HL-60 (cell line): ENCODE data around the gene AFF3.

Experiments used
- DNase-seq, 2 experiments: peaks; one replicate each; pipeline ENCODE4 v3.0.0-alpha.2; 2010 to 2020; ENCODE audit warnings: low read depth in 1 of 2, low spot score in 1 of 2
- H3K27ac ChIP-seq: fragments of 250-450 bp; sonication (Bioruptor Pico); replicated peaks from 2 replicates; pipeline ENCODE4 v1.5.1; 2020; ENCODE audit warnings: mild to moderate bottlenecking, moderate library complexity
- H3K27me3 ChIP-seq: fragments of 250-450 bp; sonication (Bioruptor Pico); 2 replicates; pipeline ENCODE4 v1.5.1; 2021; ENCODE audit warnings: mild to moderate bottlenecking, moderate library complexity; ENCODE audit not compliant: insufficient read depth, poor library complexity, severe bottlenecking
- H3K4me3 ChIP-seq: replicated peaks from 2 replicates; pipeline ENCODE4 v1.5.1; 2011; ENCODE audit warnings: mild to moderate bottlenecking, control low read depth, low read length; ENCODE audit not compliant: insufficient read depth
- GABPA ChIP-seq: IDR thresholded peaks from 2 replicates; pipeline ENCODE4 v1.6.1; 2012; ENCODE audit warnings: low read depth
- POLR2AphosphoS5 ChIP-seq: IDR thresholded peaks from 2 replicates; pipeline ENCODE4 v1.6.1; 2012; ENCODE audit warnings: low read depth
- SPI1 ChIP-seq: IDR thresholded peaks from 2 replicates; pipeline ENCODE4 v1.6.1; 2012; ENCODE audit warnings: low read depth, mild to moderate bottlenecking, borderline replicate concordance
- TF ChIP-seq, protein P1 (sequence below): IDR thresholded peaks from 2 replicates; pipeline ENCODE4 v1.6.1; 2012; ENCODE audit warnings: low read depth; ENCODE audit not compliant: insufficient replicate concordance
- TF ChIP-seq, protein P2 (sequence below): IDR thresholded peaks from one replicate; pipeline ENCODE4 v1.5.1; 2011; ENCODE audit warnings: low read length, control low read depth, inconsistent platforms; ENCODE audit not compliant: insufficient read depth

AFF3 gene

GRCh38 chr2:100062336-100062735 lies 80.1 kb downstream of the AFF3 start:
- H3K4me3 ChIP-seq, result no peak overlapping the region
- peaks cover 2% of the 10 kb centered on the region for H3K27me3 ChIP-seq
- DNase-seq, result peak in 1 of 2 experiments; percentile 32
- peak; percentile 40; the same call in 1 of the 2 replicates for TF ChIP-seq SPI1
- TF ChIP-seq, protein P1, sequence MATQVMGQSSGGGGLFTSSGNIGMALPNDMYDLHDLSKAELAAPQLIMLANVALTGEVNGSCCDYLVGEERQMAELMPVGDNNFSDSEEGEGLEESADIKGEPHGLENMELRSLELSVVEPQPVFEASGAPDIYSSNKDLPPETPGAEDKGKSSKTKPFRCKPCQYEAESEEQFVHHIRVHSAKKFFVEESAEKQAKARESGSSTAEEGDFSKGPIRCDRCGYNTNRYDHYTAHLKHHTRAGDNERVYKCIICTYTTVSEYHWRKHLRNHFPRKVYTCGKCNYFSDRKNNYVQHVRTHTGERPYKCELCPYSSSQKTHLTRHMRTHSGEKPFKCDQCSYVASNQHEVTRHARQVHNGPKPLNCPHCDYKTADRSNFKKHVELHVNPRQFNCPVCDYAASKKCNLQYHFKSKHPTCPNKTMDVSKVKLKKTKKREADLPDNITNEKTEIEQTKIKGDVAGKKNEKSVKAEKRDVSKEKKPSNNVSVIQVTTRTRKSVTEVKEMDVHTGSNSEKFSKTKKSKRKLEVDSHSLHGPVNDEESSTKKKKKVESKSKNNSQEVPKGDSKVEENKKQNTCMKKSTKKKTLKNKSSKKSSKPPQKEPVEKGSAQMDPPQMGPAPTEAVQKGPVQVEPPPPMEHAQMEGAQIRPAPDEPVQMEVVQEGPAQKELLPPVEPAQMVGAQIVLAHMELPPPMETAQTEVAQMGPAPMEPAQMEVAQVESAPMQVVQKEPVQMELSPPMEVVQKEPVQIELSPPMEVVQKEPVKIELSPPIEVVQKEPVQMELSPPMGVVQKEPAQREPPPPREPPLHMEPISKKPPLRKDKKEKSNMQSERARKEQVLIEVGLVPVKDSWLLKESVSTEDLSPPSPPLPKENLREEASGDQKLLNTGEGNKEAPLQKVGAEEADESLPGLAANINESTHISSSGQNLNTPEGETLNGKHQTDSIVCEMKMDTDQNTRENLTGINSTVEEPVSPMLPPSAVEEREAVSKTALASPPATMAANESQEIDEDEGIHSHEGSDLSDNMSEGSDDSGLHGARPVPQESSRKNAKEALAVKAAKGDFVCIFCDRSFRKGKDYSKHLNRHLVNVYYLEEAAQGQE, result no peak
- no peak overlapping the region for H3K27ac ChIP-seq

DNA sequence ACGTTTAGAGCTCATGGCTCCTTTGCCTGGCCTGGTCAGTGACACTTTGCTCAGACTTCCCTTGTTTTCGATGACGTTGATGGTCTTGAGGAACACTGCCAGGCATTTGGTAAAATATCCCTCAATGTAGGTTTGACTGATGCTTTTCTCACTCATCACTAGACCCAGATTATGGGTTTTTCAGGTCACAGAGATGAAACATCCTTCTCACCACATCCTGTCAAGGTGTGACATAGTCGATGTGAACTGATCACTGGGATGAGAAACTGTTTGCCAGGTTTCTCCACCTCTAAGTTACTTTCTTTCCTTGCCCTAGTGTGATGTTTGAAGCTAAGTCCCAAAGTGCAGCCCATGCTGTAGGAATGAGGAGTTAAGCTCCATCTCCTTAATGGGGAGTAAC lies 81.5 kb downstream of the AFF3 start:
- Histone ChIP-seq H3K27me3 (peaks cover 2% of the 10 kb centered on the region), H3K4me3 (no peak overlapping the region), H3K27ac (no peak overlapping the region)
- TF ChIP-seq POLR2AphosphoS5 (no peak), GABPA (no peak), SPI1 (no peak)
- TF ChIP-seq, protein P2, sequence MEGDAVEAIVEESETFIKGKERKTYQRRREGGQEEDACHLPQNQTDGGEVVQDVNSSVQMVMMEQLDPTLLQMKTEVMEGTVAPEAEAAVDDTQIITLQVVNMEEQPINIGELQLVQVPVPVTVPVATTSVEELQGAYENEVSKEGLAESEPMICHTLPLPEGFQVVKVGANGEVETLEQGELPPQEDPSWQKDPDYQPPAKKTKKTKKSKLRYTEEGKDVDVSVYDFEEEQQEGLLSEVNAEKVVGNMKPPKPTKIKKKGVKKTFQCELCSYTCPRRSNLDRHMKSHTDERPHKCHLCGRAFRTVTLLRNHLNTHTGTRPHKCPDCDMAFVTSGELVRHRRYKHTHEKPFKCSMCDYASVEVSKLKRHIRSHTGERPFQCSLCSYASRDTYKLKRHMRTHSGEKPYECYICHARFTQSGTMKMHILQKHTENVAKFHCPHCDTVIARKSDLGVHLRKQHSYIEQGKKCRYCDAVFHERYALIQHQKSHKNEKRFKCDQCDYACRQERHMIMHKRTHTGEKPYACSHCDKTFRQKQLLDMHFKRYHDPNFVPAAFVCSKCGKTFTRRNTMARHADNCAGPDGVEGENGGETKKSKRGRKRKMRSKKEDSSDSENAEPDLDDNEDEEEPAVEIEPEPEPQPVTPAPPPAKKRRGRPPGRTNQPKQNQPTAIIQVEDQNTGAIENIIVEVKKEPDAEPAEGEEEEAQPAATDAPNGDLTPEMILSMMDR, result no peak
- TF ChIP-seq, protein P1, result no peak
- DNase-seq, result no peak

DNA sequence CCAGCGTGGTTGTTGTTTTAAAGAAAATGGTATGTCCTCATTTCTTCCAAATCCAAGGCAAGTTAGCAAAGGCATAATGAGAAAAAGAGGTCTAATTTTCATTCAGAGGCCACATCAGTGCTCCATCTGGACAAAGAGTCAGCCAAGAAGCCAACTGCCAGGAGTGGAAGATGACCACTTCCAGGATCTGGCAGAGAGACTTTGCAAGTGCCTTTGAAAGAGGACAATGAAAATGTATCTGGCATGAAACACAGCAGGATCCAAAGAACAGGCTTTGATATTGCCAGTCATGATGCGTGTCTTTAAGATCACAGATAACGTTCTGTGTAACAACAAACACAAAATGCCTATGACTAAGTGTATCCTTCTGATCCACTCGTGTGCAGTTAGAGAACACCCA lies 82.8 kb downstream of the AFF3 start:
- Histone ChIP-seq H3K4me3 (no peak overlapping the region), H3K27ac (no peak overlapping the region), H3K27me3 (peaks cover 2% of the 10 kb centered on the region)
- TF ChIP-seq, protein P2, result no peak
- DNase-seq, result no peak

GRCh38 chr2:100057901-100058261 lies 84.5 kb downstream of the AFF3 start:
- Histone ChIP-seq H3K27ac (no peak overlapping the region), H3K4me3 (no peak overlapping the region), H3K27me3 (no peaks in the 10 kb centered on the region)
- TF ChIP-seq GABPA (no peak), SPI1 (no peak), POLR2AphosphoS5 (no peak)
- TF ChIP-seq, protein P2, result no peak
- TF ChIP-seq, protein P1, result no peak
- no peak for DNase-seq
